Fibroblast of lung (primary cell): Measurements from ENCODE around the gene WARS2. TPM values are rescaled to one million over a fixed set of nuclear protein-coding genes. Genes with fewer than 3 reads are reported as not detected.

Source experiments
- DNase-seq, 2 donors: peaks; one replicate each; pipeline versions ENCODE4 v3.0.0 to v3.0.0-alpha.2; 2010; ENCODE audit warnings: low read depth in 2 of 2
- H2AFZ ChIP-seq: 2 replicates; pipeline ENCODE4 v1.5.1; 2012; ENCODE audit warnings: low read length, control low read depth, inconsistent platforms
- H3K27ac ChIP-seq: 2 replicates; pipeline ENCODE4 v1.5.1; 2011; ENCODE audit warnings: low read length, control low read depth; ENCODE audit not compliant: insufficient read depth
- H3K27me3 ChIP-seq: 2 replicates; pipeline ENCODE4 v1.5.1; 2011; ENCODE audit warnings: mild to moderate bottlenecking, low read length; ENCODE audit not compliant: control insufficient read depth, insufficient read depth
- H3K36me3 ChIP-seq: 2 replicates; pipeline ENCODE4 v1.5.1; 2011; ENCODE audit warnings: low read length; ENCODE audit not compliant: control insufficient read depth, insufficient read depth
- H3K4me1 ChIP-seq: 2 replicates; pipeline ENCODE4 v1.5.1; 2011; ENCODE audit warnings: low read length; ENCODE audit not compliant: control insufficient read depth, insufficient read depth; ENCODE audit errors: extremely low read depth
- H3K4me2 ChIP-seq: 2 replicates; pipeline ENCODE4 v1.5.1; 2011; ENCODE audit warnings: low read length, control low read depth; ENCODE audit not compliant: insufficient read depth; ENCODE audit errors: extremely low read depth
- H3K4me3 ChIP-seq, 4 experiments: fragments of 200-600 bp in 1 of 4; sonication (generic) in 1 of 4; replicated peaks in 1 of 4; 2 replicates each; pipeline ENCODE4 v1.5.1; 2011 to 2016; ENCODE audit warnings: low read length in 4 of 4, low read depth in 3 of 4, mild to moderate bottlenecking in 3 of 4, control low read depth in 2 of 4, inconsistent platforms in 1 of 4, mixed read lengths in 1 of 4; ENCODE audit not compliant: insufficient read depth in 1 of 4; ENCODE audit errors: control extremely low read depth in 1 of 4
- H3K79me2 ChIP-seq: 2 replicates; pipeline ENCODE4 v1.5.1; 2012; ENCODE audit warnings: mild to moderate bottlenecking, low read length, inconsistent platforms; ENCODE audit not compliant: control insufficient read depth, insufficient read depth
- H3K9ac ChIP-seq: 2 replicates; pipeline ENCODE4 v1.5.1; 2011; ENCODE audit warnings: mild to moderate bottlenecking, low read length, control low read depth; ENCODE audit not compliant: insufficient read depth
- H3K9me3 ChIP-seq: 2 replicates; pipeline ENCODE4 v1.5.1; 2012; ENCODE audit warnings: low read depth, low read length; ENCODE audit not compliant: control insufficient read depth, insufficient read depth
- H4K20me1 ChIP-seq: 2 replicates; pipeline ENCODE4 v1.5.1; 2011; ENCODE audit warnings: low read length; ENCODE audit not compliant: control insufficient read depth, insufficient read depth; ENCODE audit errors: extremely low read depth
- EZH2 ChIP-seq: IDR thresholded peaks from 2 replicates; pipeline ENCODE4 v1.5.1; 2012; ENCODE audit warnings: low read length, control low read depth, mild to moderate bottlenecking; ENCODE audit errors: missing control alignments
- polyA plus RNA-seq, 2 donors: library from polyadenylated mRNA; depleted of rRNA in 1 of 2; stranded (reverse) in 1 of 2; unstranded in 1 of 2; fragments of >200 nt; gene quantifications; 2 replicates each; pipeline ENCODE4 v1.2.1, GENCODE V29; 2011 to 2012; ENCODE audit warnings: missing spikeins in 1 of 2
- total RNA-seq: library from RNA; depleted of rRNA; stranded (reverse); fragments of >200 nt; gene quantifications from 2 replicates; pipeline ENCODE4 v1.2.1, GENCODE V29; 2014
- TF ChIP-seq, protein P1 (sequence below), 2 donors: IDR thresholded peaks in 1 of 2; conservative IDR thresholded peaks in 1 of 2; 1 replicate in 1 of 2; 2 replicates in 1 of 2; pipeline ENCODE4 v1.5.1; 2011 to 2012; ENCODE audit warnings: low read length in 2 of 2, control low read depth in 1 of 2, inconsistent platforms in 1 of 2, low read depth in 1 of 2, mild to moderate bottlenecking in 1 of 2

WARS2 gene
- total and polyA plus RNA-seq, 2 donors (not counting 1 experiment from before 2014, with no cell fraction given), result 13.3 to 20.3 TPM

DNA sequence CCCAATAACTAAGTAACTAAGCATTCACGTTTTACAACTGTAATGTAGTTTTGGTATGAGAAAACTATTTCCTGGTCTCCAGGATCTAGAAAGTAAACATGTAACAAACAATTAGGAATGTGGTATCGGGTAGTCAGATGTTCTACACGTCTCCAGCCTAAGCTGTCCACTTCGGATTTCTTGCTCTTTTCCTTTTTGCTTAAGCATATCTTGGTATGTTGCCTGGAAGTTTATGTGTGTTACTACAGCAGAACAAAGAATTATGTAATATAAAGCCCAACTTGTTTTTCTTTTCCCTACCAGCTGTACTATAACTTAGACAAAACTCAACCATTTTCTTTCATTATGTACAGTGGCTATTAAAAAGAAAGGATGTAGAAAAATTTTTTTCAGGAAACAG lies 20.4 kb upstream of the WARS2 start:
- peak in 1 of 2 donors; percentile 71 for DNase-seq
- Histone ChIP-seq H3K27me3 (no peaks in the 10 kb centered on the region), H3K27ac (peak overlapping the region; percentile 43), H3K9me3 (no peaks in the 10 kb centered on the region), H3K4me3 (peak overlapping the region in 1 of 4 experiments; percentile 3), H3K9ac (no peak overlapping the region), H3K79me2 (no peaks in the 10 kb centered on the region), H2AFZ (no peak overlapping the region), H4K20me1 (no peaks in the 10 kb centered on the region), H3K4me2 (peak overlapping the region; percentile 16), H3K4me1 (peaks cover 2% of the 10 kb centered on the region), H3K36me3 (no peaks in the 10 kb centered on the region)
- TF ChIP-seq EZH2, result no peak
- TF ChIP-seq, protein P1, sequence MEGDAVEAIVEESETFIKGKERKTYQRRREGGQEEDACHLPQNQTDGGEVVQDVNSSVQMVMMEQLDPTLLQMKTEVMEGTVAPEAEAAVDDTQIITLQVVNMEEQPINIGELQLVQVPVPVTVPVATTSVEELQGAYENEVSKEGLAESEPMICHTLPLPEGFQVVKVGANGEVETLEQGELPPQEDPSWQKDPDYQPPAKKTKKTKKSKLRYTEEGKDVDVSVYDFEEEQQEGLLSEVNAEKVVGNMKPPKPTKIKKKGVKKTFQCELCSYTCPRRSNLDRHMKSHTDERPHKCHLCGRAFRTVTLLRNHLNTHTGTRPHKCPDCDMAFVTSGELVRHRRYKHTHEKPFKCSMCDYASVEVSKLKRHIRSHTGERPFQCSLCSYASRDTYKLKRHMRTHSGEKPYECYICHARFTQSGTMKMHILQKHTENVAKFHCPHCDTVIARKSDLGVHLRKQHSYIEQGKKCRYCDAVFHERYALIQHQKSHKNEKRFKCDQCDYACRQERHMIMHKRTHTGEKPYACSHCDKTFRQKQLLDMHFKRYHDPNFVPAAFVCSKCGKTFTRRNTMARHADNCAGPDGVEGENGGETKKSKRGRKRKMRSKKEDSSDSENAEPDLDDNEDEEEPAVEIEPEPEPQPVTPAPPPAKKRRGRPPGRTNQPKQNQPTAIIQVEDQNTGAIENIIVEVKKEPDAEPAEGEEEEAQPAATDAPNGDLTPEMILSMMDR (conservative IDR thresholded peaks at IDR 0.05 in 1 of 2, IDR thresholded peaks at IDR 0.05 in 1 of 2; ENCODE audit: low read depth in 1 of 2, low read length in 2 of 2), result no peak

DNA sequence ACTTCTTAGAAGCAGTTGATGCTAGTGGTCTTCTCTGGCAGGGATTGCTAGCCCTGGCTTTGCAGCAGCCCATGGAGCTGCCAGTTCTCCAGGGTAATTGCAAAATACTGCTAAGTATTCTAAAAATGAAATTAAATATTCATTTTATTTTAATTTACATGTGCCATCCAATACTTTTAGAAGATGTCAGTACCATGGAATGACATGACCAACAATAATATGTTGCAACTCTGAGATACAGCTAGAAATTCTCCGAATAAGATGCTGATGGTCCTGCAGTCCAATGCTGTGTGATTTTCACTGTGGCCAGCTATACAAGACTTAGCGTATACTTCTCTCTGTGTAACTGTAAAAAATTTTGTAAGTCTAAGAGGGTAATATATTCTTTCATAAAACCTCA lies 20.0 kb upstream of the WARS2 start:
- no peak for DNase-seq
- H3K27me3 ChIP-seq, result no peaks in the 10 kb centered on the region
- H3K4me3 ChIP-seq, result no peak overlapping the region
- H3K9me3 ChIP-seq, result no peaks in the 10 kb centered on the region
- no peak for TF ChIP-seq EZH2
- TF ChIP-seq, protein P1 (conservative IDR thresholded peaks at IDR 0.05 in 1 of 2, IDR thresholded peaks at IDR 0.05 in 1 of 2; ENCODE audit: low read depth in 1 of 2, low read length in 2 of 2), result no peak
- no peaks in the 10 kb centered on the region for H3K36me3 ChIP-seq
- no peaks in the 10 kb centered on the region for H4K20me1 ChIP-seq
- no peak overlapping the region for H3K9ac ChIP-seq
- no peaks in the 10 kb centered on the region for H3K79me2 ChIP-seq
- H3K4me1 ChIP-seq, result peaks cover 2% of the 10 kb centered on the region
- peak overlapping the region; percentile 43 for H3K27ac ChIP-seq
- no peak overlapping the region for H2AFZ ChIP-seq
- peak overlapping the region; percentile 16 for H3K4me2 ChIP-seq

DNA sequence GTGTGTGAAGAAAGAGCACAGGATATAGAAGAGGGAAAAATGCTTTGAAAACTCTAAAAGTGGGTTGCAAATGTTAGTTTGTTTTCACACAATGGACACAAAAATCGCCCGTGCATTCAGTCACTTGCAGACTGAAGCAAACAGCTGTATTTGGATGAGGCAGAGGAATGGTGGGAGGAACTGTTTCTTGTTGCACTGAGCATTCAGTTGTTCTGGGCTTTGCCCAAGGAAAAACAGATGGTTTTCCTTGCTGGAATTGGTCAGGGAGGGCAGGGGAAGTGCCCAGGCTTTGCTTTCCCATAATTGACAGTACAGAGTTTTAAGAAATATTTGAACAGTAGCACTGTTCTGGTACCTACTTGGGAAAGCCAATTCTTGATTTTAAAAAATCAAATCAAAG lies 19.5 kb upstream of the WARS2 start:
- Histone ChIP-seq H3K36me3 (no peaks in the 10 kb centered on the region), H3K79me2 (no peaks in the 10 kb centered on the region), H3K9me3 (no peaks in the 10 kb centered on the region), H3K27me3 (no peaks in the 10 kb centered on the region), H3K4me1 (peaks cover 2% of the 10 kb centered on the region), H3K4me3 (no peak overlapping the region), H3K4me2 (no peak overlapping the region), H4K20me1 (no peaks in the 10 kb centered on the region), H3K27ac (peak overlapping the region; percentile 14), H3K9ac (no peak overlapping the region), H2AFZ (no peak overlapping the region)
- TF ChIP-seq, protein P1 (conservative IDR thresholded peaks at IDR 0.05 in 1 of 2, IDR thresholded peaks at IDR 0.05 in 1 of 2; ENCODE audit: low read depth in 1 of 2, low read length in 2 of 2), result no peak
- TF ChIP-seq EZH2, result no peak
- DNase-seq, result no peak
